Effector memory CD8-positive, alpha-beta T cell (primary cell): ENCODE data around the gene ARHGAP10.

Experiments
- ATAC-seq: fragments of 150-1000 bp; cut with Tn5 transposase; replicated peaks from 2 replicates; pipeline ENCODE4 v1.10.0; 2021; ENCODE audit warnings: mild to moderate bottlenecking, moderate library complexity
- DNase-seq, 3 experiments: peaks; one replicate each; pipeline ENCODE4 v3.0.0; 2021
- H3K27ac Mint-ChIP-seq, 2 donors: one replicate each; pipeline ENCODE4 v1.8.0; 2022; ENCODE audit warnings: mild to moderate bottlenecking in 2 of 2, mixed read lengths in 2 of 2, moderate library complexity in 2 of 2
- H3K27me3 Mint-ChIP-seq, 2 donors: one replicate each; pipeline ENCODE4 v1.8.0; 2022; ENCODE audit warnings: mixed read lengths in 2 of 2
- H3K36me3 Mint-ChIP-seq: one replicate; pipeline ENCODE4 v1.8.0; 2022; ENCODE audit warnings: mild to moderate bottlenecking, moderate library complexity, mixed read lengths; ENCODE audit not compliant: insufficient read depth
- H3K4me1 Mint-ChIP-seq, 2 donors: one replicate each; pipeline ENCODE4 v1.8.0; 2022; ENCODE audit warnings: low read depth in 2 of 2, mixed read lengths in 2 of 2
- H3K4me3 Mint-ChIP-seq, 2 donors: one replicate each; pipeline ENCODE4 v1.8.0; 2022; ENCODE audit warnings: mild to moderate bottlenecking in 2 of 2, mixed read lengths in 2 of 2, moderate library complexity in 2 of 2
- H3K9me3 Mint-ChIP-seq, 2 donors: one replicate each; pipeline ENCODE4 v1.8.0; 2022; ENCODE audit warnings: mixed read lengths in 2 of 2

The ARHGAP10 gene

GRCh38 chr4:148021686-148022085, 289.8 kb downstream of the ARHGAP10 start:
- H3K27me3 Mint-ChIP-seq = no peaks in the 10 kb centered on the region
- peaks cover 0 to 8% of the 10 kb centered on the region in 2 donors for H3K4me1 Mint-ChIP-seq
- H3K27ac Mint-ChIP-seq = no peak overlapping the region
- DNase-seq (no peak), ATAC-seq (no peak)
- H3K36me3 Mint-ChIP-seq = no peaks in the 10 kb centered on the region
- no peaks in the 10 kb centered on the region for H3K9me3 Mint-ChIP-seq
- H3K4me3 Mint-ChIP-seq = no peak overlapping the region

GRCh38 chr4:148022975-148023374, 291.1 kb downstream of the ARHGAP10 start:
- Mint-ChIP-seq H3K4me3 (no peak overlapping the region), H3K27ac (no peak overlapping the region), H3K36me3 (no peaks in the 10 kb centered on the region), H3K27me3 (no peaks in the 10 kb centered on the region), H3K9me3 (peaks cover 2 to 3% of the 10 kb centered on the region in 2 donors), H3K4me1 (peaks cover 0 to 6% of the 10 kb centered on the region in 2 donors)
- ATAC-seq = no peak
- DNase-seq = no peak

- peaks cover 0 to 3% of the 10 kb centered on the region in 2 donors for H3K4me1 Mint-ChIP-seq
- H3K9me3 Mint-ChIP-seq = peaks cover 2 to 10% of the 10 kb centered on the region in 2 donors
- no peak for ATAC-seq
- peak overlapping the region in 1 of 2 donors; percentile 33 for H3K27ac Mint-ChIP-seq
- no peaks in the 10 kb centered on the region for H3K27me3 Mint-ChIP-seq
- H3K4me3 Mint-ChIP-seq = no peak overlapping the region
- H3K36me3 Mint-ChIP-seq = no peaks in the 10 kb centered on the region
- DNase-seq = no peak
Observed at GRCh38 chr4:148023512-148024181, 291.8 kb downstream of the ARHGAP10 start.

- no peaks in the 10 kb centered on the region for H3K36me3 Mint-ChIP-seq
- ATAC-seq (no peak), DNase-seq (no peak)
- H3K4me3 Mint-ChIP-seq = no peak overlapping the region
- no peak overlapping the region for H3K27ac Mint-ChIP-seq
- H3K4me1 Mint-ChIP-seq = peaks cover 0 to 3% of the 10 kb centered on the region in 2 donors
- no peaks in the 10 kb centered on the region for H3K27me3 Mint-ChIP-seq
- H3K9me3 Mint-ChIP-seq = peaks cover 2 to 13% of the 10 kb centered on the region in 2 donors
Observed at GRCh38 chr4:148025981-148026380, 294.1 kb downstream of the ARHGAP10 start.

DNA sequence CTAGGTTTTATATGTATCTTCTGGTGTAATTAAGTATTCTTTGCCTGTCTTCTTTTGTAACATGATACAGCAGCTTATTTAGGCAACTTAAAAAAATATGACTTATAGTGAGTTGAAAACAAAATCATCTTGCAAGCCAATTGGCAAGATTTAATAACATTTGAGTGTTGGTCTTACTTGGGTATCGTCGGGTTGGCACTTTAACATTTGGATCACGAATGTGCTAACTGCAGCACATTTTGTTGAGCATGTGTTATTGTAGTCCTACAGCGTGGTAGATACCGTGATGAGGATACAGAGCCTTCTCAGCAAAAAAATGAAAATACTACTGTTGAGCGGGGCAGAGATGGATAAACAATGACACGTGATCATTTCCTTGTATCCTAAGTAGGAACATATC, 295.3 kb downstream of the ARHGAP10 start:
- no peaks in the 10 kb centered on the region for H3K27me3 Mint-ChIP-seq
- H3K9me3 Mint-ChIP-seq = peaks cover 2 to 13% of the 10 kb centered on the region in 2 donors
- DNase-seq = no peak
- H3K4me1 Mint-ChIP-seq = peaks cover 0 to 3% of the 10 kb centered on the region in 2 donors
- no peak overlapping the region for H3K27ac Mint-ChIP-seq
- no peak overlapping the region for H3K4me3 Mint-ChIP-seq
- no peaks in the 10 kb centered on the region for H3K36me3 Mint-ChIP-seq
- no peak for ATAC-seq

GRCh38 chr4:148029781-148030180, 297.9 kb downstream of the ARHGAP10 start:
- no peak for DNase-seq
- no peak overlapping the region for H3K4me3 Mint-ChIP-seq
- peaks cover 2 to 13% of the 10 kb centered on the region in 2 donors for H3K9me3 Mint-ChIP-seq
- ATAC-seq = no peak
- H3K27me3 Mint-ChIP-seq = no peaks in the 10 kb centered on the region
- no peak overlapping the region for H3K27ac Mint-ChIP-seq
- no peaks in the 10 kb centered on the region for H3K36me3 Mint-ChIP-seq
- H3K4me1 Mint-ChIP-seq = peaks cover 0 to 3% of the 10 kb centered on the region in 2 donors

GRCh38 chr4:148030193-148030873, 298.4 kb downstream of the ARHGAP10 start:
- no peak overlapping the region for H3K27ac Mint-ChIP-seq
- ATAC-seq (no peak), DNase-seq (no peak)
- H3K4me1 Mint-ChIP-seq = peaks cover 0 to 3% of the 10 kb centered on the region in 2 donors
- no peak overlapping the region for H3K4me3 Mint-ChIP-seq
- no peaks in the 10 kb centered on the region for H3K36me3 Mint-ChIP-seq
- no peaks in the 10 kb centered on the region for H3K27me3 Mint-ChIP-seq
- peaks cover 2 to 13% of the 10 kb centered on the region in 2 donors for H3K9me3 Mint-ChIP-seq

DNA sequence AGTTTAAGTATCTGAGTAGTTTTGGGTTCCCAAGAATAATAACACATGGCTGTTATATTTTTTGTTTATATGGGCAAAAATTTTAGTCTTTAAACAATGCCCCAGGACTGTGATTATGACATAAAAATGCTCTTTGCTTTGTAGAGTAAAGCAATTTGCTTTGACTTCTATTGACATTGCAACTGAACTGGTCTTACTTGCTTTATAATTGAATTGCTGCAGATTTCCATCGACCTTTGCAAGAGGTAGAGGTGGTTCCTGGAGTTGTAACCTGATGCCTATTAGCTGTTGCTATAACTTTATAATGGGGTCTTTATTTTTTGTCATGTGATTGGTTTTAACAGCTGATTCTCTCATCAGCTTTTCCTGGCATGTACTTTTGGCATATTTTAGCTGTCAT, 302.9 kb downstream of the ARHGAP10 start:
- DNase-seq = no peak
- peaks cover 2 to 7% of the 10 kb centered on the region in 2 donors for H3K4me1 Mint-ChIP-seq
- H3K27ac Mint-ChIP-seq = no peak overlapping the region
- H3K9me3 Mint-ChIP-seq = no peaks in the 10 kb centered on the region
- H3K36me3 Mint-ChIP-seq = no peaks in the 10 kb centered on the region
- no peak overlapping the region for H3K4me3 Mint-ChIP-seq
- ATAC-seq = no peak
- no peaks in the 10 kb centered on the region for H3K27me3 Mint-ChIP-seq

GRCh38 chr4:148041606-148042329, 309.9 kb downstream of the ARHGAP10 start:
- H3K4me3 Mint-ChIP-seq = no peak overlapping the region
- no peaks in the 10 kb centered on the region for H3K9me3 Mint-ChIP-seq
- no peak for ATAC-seq
- H3K27ac Mint-ChIP-seq = no peak overlapping the region
- no peaks in the 10 kb centered on the region for H3K27me3 Mint-ChIP-seq
- no peaks in the 10 kb centered on the region for H3K36me3 Mint-ChIP-seq
- H3K4me1 Mint-ChIP-seq = peaks cover 8 to 16% of the 10 kb centered on the region in 2 donors
- DNase-seq = no peak

DNA sequence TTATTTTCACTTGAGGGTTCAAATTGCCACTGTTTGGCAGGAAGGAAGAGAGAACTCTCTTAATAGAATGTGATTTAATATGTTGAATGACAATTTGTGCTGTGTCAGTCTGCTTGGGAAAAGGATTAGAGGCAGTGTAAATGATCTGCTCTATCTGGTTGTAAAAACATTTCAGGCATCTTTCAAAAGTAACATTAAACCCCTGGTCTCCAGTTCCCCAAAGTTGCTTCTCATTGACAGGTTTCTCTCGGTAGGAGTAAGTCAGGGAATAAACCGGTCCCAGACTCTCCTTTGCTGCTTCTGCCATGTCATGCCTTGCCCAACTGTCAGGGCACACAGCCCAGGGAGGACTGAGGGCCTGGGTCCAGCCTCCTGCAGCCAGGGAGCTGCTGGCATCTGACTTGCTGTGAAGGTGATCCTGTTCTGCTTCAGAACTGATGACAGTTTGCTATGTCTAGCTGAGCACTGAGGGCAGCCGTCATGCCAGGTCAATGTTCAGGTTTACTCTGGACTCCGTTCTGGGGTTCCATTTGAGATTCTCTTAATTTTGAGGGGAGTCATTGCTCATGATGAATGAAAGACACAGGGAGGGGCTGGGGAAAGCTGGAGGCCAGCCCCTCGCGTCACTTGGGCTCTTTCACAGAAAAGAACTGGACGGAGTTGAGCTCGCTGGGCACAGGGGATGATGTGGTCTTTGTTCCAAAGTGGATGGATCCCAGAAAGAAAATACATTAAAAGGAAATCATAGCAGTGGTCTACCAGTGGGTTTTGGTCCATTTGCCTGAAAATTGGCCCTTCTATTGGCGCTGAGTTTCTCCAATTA, 312.4 kb downstream of the ARHGAP10 start:
- H3K9me3 Mint-ChIP-seq = no peaks in the 10 kb centered on the region
- no peak overlapping the region for H3K27ac Mint-ChIP-seq

DNA sequence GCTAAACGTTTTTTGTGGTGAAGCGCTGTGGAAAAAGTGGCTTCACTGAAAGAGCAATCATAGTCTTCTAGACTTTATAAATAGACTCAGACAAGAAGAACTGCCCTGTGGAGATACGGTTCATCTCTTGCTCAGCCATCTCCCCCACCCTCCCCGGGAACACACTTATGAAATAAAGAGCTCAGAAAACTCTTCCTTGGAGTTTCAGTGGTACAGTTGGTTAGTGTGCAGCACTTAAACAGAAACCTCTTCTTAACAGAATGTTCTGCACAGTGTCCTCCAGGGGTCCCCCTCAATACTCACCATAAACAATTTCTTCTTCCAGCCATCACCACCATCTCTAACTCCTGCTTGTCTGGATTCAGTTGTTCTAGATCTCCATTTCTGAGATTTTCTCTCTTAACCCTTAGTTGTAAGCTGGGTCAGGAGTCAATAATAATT, 313.0 kb downstream of the ARHGAP10 start:
- DNase-seq = no peak

More for the DNA sequence above, 312.4 kb downstream of the ARHGAP10 start:
- H3K27me3 Mint-ChIP-seq = no peaks in the 10 kb centered on the region
- peaks cover 5 to 10% of the 10 kb centered on the region in 2 donors for H3K4me1 Mint-ChIP-seq
- H3K36me3 Mint-ChIP-seq = no peaks in the 10 kb centered on the region
- H3K4me3 Mint-ChIP-seq = no peak overlapping the region
- DNase-seq = no peak
- no peak for ATAC-seq

DNA sequence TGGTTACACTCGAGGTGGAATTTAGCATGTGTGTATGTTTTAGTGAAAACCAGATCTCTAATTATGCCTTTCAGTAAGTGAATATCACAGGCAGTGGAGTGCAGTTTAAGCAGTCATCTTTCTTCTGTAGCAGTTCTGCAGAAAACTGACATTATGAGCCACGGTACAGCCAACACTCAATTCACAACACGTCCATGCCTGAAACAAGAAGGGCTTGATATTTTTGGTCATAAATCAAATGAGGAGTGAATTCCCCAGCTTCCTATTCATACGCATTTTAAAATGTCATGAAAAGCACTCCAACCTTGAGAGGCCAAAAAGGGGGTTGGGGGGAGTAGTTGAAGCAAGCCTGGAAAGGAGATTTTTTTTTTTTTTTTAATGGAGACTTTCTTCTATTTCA, 316.7 kb downstream of the ARHGAP10 start:
- Mint-ChIP-seq H3K4me3 (no peak overlapping the region), H3K9me3 (no peaks in the 10 kb centered on the region), H3K36me3 (peaks cover 2% of the 10 kb centered on the region), H3K27me3 (no peaks in the 10 kb centered on the region), H3K27ac (no peak overlapping the region), H3K4me1 (peaks cover 31 to 36% of the 10 kb centered on the region in 2 donors)
- DNase-seq (no peak), ATAC-seq (no peak)

More for the DNA sequence above, 313.0 kb downstream of the ARHGAP10 start:
- Mint-ChIP-seq H3K4me1 (peaks cover 5 to 10% of the 10 kb centered on the region in 2 donors), H3K36me3 (no peaks in the 10 kb centered on the region), H3K4me3 (no peak overlapping the region), H3K27ac (peak overlapping the region in 1 of 2 donors; percentile 33), H3K27me3 (no peaks in the 10 kb centered on the region), H3K9me3 (no peaks in the 10 kb centered on the region)
- peak; percentile 70 for ATAC-seq

DNA sequence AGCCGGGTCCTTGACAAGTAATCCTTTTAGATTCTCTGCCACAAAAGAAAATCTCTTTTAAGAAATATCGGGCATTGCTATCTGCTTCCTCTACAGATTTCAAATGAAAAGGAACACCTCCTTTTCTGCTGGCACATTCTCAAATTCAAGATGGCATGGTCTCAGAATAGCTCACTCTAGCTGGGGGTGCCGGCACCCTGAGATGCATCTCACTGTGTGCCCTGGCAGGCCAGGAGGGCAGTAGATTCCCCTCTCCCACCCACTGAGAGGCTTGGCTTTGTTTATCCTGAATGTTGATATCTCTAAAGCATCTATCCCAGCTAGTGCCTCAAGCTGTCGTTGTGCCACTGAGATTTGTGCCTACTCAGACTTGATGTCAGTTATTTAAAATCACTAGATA, 319.5 kb downstream of the ARHGAP10 start:
- Mint-ChIP-seq H3K27me3 (no peaks in the 10 kb centered on the region), H3K36me3 (peaks cover 2% of the 10 kb centered on the region), H3K4me3 (peak overlapping the region in 1 of 2 donors; percentile 64), H3K9me3 (no peaks in the 10 kb centered on the region), H3K27ac (peak overlapping the region; percentile 89 to 95), H3K4me1 (peaks cover 38 to 43% of the 10 kb centered on the region in 2 donors)
- DNase-seq = no peak
- no peak for ATAC-seq
